Fibroblast of skin of left quadriceps (primary cell): ENCODE measurements around the gene ICAM4.
"Not testable (repeated sequence)": the region's sequence is repeated elsewhere in the genome, so short reads cannot be mapped to it uniquely, and the experiment has no call there.

Experiments
- DNase-seq, 2 experiments: peaks; one replicate each; pipeline ENCODE4 v3.0.0-alpha.2; 2013; ENCODE audit warnings: low read depth in 2 of 2

The ICAM4 gene

DNA sequence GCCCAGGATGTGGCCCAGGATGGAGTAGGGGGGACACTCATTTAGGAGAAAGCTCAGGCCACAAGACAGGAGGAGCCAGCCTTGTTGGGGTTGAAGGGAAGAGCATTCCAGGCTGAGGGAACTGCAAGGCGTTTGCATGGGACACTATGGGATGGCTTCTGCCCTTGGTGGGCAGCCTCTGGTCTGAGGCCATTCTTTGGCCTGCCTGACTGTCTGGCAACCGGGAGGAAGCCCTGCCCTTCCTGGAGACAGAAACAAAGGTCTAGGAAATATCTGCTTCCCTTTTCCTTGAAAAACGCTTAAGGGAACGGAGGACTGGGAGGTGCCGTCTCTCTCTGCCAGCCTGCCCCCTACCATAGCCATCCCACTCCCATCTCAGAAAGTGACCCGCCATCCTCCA is 18.7 kb upstream of the ICAM4 start:
- DNase-seq = no peak

DNA sequence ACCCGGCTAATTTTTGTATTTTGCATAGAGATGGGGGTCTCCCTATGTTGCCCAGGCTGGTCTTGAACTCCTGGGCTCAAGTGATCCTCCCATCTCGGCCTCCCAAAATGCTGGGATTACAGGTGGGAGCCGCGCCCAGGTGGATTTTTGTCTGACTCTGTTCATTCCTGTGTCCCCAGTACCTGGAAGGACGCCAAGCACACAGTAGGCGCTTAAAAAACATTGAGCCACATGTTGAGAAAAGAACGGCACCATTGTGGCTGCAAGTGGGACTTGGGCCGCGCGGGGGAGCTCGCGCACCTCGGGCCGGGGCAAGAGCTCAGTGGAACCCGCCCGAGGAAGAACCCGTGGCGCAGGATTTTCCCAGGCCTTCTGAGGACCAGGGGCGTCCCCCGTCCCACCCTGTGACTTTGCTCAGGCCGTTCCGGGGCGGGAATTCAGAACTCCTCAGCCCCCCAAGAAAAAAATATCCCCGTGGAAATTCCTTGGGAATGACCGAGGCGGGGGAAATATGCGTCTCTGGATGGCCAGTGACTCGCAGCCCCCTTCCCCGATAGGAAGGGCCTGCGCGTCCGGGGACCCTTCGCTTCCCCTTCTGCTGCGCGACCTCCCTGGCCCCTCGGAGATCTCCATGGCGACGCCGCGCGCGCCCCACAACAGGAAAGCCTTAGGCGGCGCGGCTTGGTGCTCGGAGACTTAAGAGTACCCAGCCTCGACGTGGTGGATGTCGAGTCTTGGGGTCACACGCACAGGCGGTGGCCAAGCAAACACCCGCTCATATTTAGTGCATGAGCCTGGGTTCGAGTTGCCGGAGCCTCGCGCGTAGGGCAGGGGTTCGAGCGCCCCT is 17.2 kb upstream of the ICAM4 start:
- DNase-seq = no peak

DNA sequence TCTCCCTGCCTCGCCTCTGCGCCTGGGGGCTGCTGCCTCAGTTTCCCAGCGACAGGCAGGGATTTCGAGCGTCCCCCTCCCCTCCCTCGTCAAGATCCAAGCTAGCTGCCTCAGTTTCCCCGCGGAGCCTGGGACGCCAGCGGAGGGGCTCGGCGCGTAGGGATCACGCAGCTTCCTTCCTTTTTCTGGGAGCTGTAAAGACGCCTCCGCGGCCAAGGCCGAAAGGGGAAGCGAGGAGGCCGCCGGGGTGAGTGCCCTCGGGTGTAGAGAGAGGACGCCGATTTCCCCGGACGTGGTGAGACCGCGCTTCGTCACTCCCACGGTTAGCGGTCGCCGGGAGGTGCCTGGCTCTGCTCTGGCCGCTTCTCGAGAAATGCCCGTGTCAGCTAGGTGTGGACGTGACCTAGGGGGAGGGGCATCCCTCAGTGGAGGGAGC is 16.6 kb upstream of the ICAM4 start:
- no peak for DNase-seq

DNA sequence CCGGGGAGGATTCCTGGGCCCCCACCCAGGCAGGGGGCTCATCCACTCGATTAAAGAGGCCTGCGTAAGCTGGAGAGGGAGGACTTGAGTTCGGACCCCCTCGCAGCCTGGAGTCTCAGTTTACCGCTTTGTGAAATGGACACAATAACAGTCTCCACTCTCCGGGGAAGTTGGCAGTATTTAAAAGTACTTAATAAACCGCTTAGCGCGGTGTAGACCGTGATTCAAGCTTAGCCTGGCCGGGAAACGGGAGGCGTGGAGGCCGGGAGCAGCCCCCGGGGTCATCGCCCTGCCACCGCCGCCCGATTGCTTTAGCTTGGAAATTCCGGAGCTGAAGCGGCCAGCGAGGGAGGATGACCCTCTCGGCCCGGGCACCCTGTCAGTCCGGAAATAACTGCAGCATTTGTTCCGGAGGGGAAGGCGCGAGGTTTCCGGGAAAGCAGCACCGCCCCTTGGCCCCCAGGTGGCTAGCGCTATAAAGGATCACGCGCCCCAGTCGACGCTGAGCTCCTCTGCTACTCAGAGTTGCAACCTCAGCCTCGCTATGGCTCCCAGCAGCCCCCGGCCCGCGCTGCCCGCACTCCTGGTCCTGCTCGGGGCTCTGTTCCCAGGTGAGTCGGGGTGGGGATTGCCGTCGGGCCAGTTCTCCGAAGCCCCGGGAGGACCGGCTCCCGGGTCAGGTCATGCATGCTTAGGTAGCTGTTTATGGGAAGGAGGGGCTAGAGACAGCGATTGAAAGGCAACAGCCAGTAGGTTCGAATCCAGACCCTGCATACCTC is 15.9 kb upstream of the ICAM4 start, which contains the start of gene ICAM1:
Gene ICAM1, plus strand, starts transcription at position 505 of the 779 bp plus-strand sequence. Its CDS starts 40 bp downstream, at position 545.
- DNase-seq = no peak

DNA sequence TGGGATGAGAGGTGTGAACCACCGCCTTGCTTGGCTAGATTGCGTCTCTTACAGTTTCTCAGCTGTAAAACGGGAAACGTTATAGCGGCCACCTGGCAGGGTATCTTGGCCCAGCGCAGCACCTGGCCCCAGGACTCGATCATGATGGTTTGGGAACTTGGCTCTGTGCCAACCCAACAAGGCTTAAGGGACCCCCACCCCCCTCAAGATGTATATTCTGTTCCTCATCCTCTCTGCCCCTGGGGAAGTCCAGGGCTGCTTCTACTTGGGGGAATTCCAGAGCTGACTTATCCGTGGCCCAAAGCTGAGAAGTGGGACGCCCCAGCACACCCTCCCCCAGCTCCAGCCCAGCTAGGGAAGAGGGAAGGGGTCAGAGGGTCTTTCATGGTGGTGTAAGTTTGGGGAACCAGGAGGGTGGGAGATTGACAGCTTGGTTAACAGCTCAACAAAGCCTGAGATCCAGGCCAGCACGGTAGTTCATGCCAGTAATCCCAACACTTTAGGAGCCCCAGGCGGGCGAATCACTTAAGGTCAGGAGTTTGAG is 15.1 kb upstream of the ICAM4 start:
- DNase-seq = no peak

DNA sequence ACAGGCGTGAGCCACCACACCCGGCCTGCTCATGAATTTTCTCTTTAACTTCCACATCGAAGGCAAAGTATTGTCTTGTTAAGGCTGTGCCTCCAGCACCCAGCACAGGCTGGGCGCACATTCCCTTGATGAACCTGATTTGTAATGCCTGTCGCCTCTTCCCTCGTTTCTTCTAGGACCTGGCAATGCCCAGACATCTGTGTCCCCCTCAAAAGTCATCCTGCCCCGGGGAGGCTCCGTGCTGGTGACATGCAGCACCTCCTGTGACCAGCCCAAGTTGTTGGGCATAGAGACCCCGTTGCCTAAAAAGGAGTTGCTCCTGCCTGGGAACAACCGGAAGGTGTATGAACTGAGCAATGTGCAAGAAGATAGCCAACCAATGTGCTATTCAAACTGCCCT is 12.2 kb upstream of the ICAM4 start:
- no peak for DNase-seq

GRCh38 chr19:10277795-10278589 is 8.8 kb upstream of the ICAM4 start:
- no peak for DNase-seq

- no peak for DNase-seq
These were observed 7.8 kb upstream of the ICAM4 start for GRCh38 chr19:10278935-10279334.

DNA sequence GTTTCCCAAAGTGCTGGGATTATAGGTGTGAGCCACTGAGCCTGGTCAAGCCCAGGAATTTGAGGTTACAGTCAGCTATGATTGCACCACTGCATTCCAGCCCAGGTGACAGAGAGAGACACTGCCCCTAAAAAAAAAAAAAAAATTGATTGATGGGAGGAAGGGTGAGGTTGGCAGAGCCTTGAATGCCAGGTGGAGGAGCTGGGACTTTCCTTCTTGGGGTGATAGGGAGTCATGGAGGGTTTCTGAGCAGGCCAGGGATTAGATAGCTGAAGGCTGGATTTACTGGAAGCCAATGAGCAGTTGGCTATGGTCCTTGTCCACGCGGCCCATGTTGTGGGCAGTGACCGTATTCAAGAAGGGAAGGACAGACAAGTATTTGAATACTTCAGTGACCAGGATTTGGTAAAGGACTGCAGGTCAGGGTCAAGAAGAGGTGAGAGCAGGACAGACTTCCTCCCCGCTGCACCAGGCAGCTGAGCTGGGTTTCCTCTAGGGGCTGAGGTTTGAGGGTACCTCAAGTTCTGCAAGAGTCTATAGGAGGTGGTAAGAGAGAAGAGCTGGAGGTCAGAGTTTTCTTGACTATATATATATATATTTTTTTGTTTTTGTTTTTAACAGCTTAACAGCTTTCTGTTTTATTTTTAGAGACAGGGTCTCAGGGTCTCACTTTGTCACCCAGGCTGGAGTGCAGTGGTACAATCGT is 6.9 kb upstream of the ICAM4 start:
- no peak for DNase-seq

GRCh38 chr19:10282043-10282442 is 4.7 kb upstream of the ICAM4 start:
- DNase-seq = not testable (repeated sequence)

DNA sequence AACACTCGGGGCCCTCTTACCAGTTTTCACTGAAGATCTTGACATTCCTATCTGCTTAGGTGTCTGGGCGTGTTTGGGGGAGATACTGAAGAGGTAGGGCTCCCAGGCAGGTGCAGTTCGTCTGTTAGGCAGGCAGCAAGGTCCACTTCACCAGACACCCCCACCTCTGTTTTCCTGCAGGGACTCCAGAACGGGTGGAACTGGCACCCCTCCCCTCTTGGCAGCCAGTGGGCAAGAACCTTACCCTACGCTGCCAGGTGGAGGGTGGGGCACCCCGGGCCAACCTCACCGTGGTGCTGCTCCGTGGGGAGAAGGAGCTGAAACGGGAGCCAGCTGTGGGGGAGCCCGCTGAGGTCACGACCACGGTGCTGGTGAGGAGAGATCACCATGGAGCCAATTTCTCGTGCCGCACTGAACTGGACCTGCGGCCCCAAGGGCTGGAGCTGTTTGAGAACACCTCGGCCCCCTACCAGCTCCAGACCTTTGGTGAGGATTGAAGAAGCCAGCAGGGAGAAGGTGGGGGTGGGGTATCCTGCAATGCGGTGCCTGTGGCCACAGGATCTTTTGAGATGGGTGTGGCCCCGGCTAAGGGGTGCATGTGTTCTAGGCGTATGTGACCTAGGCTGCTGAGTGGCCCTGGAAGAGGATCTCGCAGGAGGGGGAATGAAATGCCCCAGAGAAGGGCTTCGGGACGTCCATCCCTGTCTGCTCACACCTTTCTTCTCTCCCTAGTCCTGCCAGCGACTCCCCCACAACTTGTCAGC is 3.3 kb upstream of the ICAM4 start:
- DNase-seq = no peak

DNA sequence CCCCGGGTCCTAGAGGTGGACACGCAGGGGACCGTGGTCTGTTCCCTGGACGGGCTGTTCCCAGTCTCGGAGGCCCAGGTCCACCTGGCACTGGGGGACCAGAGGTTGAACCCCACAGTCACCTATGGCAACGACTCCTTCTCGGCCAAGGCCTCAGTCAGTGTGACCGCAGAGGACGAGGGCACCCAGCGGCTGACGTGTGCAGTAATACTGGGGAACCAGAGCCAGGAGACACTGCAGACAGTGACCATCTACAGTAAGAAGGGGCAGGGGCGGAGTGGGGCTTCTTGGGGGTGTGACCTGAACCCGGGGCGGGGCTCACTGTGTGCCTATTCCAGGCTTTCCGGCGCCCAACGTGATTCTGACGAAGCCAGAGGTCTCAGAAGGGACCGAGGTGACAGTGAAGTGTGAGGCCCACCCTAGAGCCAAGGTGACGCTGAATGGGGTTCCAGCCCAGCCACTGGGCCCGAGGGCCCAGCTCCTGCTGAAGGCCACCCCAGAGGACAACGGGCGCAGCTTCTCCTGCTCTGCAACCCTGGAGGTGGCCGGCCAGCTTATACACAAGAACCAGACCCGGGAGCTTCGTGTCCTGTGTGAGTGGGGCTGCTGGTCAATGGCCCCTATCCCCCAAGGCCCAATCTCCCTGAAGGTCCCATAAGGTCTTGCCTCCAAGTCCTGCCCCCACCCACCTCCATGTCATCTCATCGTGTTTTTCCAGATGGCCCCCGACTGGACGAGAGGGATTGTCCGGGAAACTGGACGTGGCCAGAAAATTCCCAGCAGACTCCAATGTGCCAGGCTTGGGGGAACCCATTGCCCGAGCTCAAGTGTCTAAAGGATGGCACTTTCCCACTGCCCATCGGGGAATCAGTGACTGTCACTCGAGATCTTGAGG is 2.4 kb upstream of the ICAM4 start:
- no peak for DNase-seq

GRCh38 chr19:10284960-10285278 is 1.8 kb upstream of the ICAM4 start:
- DNase-seq = no peak

GRCh38 chr19:10285393-10285792 is 1.4 kb upstream of the ICAM4 start:
- no peak for DNase-seq

DNA sequence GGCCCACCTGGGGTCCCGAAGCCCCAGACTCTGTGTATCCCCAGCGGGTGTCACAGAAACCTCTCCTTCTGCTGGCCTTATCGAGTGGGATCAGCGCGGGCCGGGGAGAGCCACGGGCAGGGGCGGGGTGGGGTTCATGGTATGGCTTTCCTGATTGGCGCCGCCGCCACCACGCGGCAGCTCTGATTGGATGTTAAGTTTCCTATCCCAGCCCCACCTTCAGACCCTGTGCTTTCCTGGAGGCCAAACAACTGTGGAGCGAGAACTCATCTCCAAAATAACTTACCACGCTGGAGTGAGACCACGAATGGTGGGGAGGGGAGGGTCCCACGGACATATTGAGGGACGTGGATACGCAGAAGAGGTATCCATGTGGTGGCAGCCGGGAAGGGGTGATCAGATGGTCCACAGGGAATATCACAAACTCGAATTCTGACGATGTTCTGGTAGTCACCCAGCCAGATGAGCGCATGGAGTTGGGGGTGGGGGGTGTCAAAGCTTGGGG is 2.0 kb downstream of the ICAM4 start:
- DNase-seq = no peak

- no peak for DNase-seq
These were observed 2.5 kb downstream of the ICAM4 start for GRCh38 chr19:10289167-10289835.

- DNase-seq = no peak
These were observed 3.1 kb downstream of the ICAM4 start, which contains the start of gene ICAM5 for GRCh38 chr19:10289836-10290356. Gene ICAM5 (plus strand): TSS chr19:10289952. CDS start chr19:10290044, 92 bp downstream.

DNA sequence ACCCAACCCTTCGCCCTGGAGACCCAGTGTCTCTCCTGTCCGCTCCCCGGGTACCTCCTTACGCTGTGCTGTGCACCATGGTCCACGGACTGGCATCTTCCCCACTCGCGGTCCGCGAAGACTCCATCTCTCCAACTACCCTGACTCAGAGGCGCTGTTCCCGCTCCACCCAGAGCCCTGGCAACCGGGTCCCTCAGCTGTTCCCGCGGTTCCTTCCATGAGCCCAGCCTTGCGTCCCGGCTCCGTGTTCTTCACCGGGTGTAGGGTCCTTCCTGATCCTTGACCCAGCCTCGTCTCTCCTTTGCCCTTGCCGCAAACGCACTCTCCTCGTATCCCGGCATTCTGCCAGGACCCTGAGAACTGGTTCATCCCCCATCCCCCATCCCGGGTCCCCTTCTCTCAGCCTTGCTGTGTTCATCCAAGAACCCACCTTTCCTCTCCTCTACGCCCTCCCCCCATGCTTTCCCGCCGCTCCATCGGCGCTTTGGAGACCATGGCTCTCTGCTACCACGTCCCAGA is 3.7 kb downstream of the ICAM4 start:
- no peak for DNase-seq
